Dedifferentiated amniotic fluid mesenchymal stem cell (primary cell): ENCODE results near the gene HEATR9.

Source experiments
- DNase-seq: peaks from one replicate; pipeline ENCODE4 v3.0.0-alpha.2; 2016; ENCODE audit errors: extremely low spot score

Gene HEATR9

DNA sequence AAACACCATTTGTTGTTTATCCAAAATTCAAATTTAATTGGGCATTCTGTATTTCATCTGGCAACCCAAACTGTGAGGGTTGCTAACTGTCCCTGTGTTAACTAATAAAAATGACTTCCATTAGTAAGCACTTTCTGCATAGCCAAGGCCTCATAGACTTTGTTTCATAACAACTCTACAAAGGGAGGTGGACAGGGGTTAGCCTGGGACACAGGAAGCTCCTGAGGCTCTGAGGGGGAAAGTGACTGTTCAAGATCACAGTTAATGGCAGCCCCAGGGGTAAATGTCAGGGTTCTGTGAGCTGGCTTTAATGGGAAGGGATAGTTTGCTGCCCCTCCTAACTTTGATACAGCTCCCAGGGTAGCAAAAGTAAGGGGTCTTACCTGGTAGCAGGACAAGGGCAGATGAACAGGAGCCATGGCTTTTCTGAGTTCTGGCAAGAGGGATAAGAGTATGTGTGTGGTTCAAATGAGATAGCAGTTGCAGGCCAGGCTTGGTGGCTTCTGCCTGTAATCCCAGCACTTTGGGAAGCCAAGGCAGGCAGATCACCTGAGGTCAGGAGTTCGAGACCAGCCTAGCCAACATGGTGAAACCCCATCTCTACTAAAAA is 2.2 kb downstream of the HEATR9 start:
- DNase-seq = no peak

DNA sequence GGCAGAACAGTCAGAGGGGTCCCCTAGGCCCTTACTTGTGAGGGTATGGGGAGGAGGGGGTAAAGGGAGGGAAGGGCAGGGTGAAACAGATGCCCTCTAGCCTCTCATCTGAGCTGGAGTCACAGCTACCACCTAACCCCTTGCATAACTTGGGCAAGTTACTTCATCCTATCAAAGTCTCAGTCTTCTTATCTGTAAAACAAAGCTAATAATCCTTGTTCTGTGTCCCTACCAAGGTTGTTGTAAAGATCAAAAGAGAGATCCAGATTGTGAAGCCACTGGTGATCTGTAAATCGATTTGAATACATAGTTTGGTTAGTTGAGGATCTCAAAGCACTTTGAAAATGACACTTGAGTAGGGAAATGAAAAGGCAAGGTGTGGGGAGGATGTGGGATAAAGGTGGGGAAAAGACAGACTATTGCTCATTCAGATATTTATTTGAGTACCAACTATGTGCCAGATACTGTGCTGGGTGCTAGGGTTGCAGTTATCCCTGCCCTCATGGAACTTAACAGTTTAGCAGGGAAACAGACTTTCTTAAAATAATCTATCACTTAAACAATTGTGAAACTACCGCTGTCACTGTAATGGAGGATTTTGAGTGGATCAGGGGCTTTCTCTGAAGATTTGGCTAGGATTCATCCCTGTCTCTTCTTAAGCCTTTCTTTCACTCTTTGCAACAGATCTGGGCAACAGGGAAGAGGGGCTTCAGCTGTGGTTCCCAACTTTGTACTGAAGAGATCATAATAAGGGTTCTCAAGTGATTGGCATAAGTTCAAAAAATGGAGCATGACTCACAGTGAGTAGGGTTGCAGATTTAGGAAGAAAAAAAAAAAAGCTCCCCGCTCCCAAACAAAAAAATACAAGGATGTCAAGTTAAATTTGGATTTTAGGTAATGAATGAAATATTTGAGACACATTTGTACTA is 3.0 kb downstream of the HEATR9 start:
- peak; percentile 41 for DNase-seq

DNA sequence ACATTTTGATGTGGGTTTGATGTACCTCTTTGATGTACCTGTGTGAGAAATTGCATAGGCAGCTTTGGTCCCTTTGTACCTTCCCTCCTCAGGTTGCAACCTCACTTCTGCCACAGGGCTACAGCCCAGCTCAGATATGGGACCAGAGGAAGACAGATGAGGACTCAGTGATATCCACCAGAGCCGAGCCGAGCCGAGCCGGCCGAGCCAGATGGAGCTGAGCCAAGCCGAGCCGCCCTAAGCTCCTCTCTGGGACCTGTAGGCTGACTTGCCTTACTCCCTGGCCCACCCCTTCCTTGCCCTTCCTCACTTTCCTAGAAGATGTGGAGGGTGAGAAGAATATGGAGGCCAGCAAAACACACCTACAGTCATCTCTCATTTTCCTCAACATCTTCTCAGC is 3.8 kb downstream of the HEATR9 start:
- DNase-seq = no peak

DNA sequence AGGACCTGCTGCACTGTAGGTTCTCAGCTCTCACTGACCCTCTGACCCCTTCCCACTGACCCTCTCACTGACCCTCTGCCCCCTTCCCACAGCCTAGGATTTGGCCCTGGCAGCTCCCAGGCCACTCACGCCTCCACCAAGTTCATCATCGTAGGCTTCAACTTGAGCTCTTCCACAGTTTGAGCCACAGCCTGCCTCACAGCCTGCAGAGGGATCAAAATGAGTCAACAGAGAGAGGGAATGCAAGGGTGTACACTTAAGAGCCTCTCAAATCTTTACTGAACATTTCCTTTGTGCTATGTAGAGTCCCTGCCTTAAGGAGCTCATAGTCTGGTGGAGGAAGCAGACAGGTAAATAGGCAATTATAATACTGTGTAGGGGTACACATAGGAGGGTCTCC is 12.1 kb downstream of the HEATR9 start:
- DNase-seq = no peak

DNA sequence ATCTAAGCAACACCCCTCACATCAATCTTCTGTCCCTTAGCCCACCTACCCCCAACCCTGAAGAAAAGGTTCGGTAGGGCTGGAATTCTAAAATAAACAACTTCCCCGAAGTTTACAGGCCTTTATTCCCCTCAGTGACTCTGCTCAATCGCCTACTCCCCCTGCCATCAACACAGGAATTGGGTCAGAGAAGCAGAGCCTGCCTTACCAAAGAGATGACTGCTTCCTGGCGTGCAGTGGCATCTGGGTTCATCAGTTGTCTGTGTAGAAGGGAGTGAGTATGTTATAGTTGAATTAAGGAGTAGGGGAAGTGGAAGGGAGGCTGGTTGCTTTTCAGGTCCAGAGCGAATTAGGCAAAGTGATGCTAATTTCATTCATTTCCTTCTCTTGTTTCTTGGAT is 12.7 kb downstream of the HEATR9 start:
- DNase-seq = no peak

DNA sequence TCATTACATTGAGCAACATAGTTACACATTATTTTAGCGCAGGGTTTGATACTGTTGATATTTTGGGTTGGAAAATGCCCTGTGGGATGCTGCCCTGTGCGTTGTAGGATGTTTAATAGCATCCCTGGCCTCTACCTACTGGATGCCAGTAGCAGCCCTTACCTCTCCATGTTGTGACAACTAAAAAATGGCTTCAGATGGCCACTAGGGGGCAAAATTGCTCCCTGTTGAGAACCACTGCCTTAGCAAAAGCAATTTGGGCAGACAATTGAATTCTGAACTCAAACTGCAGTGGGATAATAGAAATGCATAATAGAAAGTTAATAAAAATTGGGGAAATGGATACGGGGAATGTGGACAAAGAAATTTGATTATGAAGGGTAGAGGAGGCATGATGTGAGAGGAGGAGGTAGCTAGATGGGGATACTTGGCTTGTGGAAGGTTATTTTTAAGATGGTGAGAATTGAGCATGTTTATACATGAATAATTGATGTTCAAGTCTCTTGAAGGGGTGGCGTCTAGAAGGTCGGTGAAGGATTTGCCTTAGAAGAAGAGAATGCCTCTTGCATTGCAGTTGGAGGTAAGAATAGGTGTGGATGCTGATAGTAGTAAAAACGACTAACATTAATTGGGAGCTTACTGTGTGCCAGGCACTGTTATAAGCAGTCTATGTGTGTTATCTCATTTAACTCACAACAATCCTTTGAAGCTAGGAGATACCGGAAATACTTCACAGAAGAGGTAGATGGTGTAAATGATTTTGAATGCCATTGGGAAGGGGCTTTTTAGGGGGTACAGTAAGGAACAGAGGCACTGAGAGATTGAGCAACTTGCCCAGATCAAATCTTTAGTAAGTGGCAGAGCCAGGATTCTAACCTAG is 19.0 kb downstream of the HEATR9 start:
- DNase-seq = peak; percentile 25

DNA sequence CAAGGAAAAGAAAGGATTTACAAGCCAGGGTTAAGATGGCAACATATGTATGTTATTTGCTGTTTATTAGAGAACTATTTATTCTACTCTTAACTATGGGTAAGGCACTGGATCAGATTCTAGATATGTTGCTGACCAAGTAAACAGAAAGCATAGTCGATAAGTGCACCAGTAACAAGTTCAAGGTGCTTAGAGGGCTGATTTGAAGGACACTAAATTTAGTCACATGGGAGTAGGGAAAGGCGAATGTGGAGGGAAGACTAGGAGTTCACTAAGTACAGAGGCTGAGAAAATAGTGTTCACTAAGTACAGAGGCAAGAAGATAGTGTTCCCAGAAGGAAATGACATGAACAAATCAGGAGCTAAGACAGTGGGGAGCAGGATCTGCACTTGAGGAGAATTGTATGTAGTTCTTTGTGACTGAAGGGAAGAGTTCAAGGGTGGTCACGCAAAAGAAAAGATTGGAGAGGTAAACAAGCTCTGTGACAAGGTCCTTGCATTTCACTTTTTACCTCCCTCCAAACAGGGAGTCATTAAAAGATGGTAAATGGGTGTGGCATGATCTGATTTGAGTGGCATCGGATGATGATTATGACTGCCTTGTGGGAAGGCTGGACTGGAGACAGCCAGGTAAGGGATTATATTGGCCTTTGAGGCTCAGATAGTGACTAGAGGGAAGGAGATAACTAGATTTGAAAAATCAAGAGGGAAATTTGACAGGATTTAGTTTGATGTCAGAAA is 20.9 kb downstream of the HEATR9 start:
- DNase-seq = no peak

DNA sequence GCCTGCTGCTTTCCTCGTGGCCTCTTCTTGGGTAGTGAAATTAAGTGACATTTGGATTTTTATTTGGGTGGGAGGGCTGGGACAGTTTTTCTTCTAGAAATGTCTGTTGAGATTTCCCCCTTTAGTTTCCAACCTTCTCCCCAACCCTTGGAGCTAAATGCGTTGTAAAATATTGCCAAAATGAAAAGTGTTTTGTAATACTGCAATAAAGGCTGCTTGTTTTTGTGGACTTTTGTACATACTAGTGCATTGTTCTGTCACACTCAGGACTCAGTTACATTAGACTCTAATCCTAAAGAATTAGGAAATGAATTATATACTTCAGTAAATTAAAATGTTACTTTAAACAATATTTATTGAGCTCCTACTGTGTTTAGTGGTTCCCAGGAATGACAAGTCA is 21.7 kb downstream of the HEATR9 start:
- DNase-seq = no peak

DNA sequence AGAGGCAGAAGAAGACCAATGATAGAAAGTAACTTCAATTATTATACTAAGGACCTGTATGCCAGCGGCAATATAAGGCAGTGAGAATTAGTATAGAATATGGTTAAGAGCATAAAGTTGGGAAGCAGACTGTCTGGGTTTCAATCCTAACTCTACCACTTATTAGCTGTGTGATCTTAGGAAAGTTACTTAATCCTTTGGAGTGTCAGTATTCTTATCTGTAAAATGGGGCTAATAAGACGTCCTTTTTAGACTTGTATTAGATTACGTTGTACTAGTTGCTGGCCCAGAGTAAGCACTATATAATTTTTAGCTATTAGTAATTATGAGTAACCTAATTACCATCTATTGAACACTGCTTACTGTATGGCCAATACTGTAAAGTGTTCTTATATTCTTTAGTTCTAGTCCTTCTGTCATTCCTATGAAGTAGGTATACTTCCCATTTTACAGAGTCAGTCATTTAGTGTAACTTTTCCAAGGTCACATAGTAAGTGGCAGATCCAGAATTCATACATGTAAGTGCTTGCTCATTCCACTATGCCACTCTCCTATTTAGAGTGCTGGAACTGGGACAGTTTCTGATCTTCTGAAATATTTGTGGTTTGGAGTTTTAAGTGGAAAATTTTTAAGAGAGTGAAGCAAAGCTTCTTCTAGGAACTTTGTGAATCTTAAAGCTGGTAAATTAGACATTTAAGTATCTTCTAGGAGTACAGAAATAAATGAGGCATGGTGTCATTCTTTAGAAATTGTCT is 22.5 kb downstream of the HEATR9 start:
- DNase-seq = peak; percentile 54

DNA sequence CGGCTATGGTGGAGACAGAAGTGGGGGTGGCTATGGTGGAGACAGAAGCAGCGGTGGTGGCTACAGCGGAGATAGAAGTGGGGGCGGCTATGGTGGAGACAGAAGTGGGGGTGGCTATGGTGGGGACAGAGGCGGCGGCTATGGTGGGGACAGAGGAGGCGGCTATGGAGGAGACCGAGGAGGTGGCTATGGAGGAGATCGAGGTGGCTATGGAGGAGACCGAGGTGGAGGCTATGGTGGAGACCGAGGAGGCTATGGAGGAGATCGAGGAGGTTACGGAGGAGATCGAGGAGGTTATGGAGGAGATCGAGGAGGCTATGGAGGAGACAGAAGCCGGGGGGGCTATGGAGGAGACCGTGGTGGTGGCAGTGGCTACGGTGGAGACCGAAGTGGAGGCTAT is 24.1 kb downstream of the HEATR9 start:
- DNase-seq = no peak

DNA sequence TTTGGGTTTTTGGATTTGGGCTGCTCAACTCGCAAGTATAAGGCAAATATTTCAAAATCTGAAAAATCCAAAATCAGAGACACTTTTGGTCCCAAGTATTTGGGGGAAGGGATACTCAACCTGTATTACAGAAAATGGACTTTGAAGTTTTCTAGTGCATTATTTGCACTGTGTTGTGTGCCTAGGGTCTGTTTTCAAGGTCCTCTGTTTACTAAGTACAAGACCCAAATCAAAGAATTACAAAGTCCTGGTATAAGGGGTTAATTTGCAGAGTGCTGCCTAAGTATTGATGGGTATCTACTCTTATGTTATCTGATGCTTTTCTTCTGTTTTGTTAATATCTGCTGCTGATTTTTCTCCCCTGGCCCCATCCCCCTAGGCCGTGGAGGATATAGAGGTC is 25.0 kb downstream of the HEATR9 start:
- no peak for DNase-seq

DNA sequence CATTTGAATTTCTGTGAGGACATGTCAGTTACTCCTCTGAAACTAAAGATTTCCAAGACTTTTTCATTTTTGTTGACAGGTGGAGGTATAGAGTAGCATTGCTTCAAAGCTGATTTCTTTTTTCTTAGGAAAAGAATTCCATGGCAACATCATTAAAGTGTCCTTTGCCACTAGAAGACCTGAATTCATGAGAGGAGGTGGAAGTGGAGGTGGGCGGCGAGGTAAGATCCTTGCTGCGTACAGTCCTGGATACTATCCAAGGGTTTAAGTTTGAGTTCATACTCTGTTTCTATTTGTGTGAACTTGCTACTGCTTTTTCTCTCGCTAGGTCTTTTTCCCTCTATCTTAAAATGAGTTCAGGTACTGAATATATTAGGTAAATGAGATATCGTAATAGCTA is 26.5 kb downstream of the HEATR9 start:
- no peak for DNase-seq

DNA sequence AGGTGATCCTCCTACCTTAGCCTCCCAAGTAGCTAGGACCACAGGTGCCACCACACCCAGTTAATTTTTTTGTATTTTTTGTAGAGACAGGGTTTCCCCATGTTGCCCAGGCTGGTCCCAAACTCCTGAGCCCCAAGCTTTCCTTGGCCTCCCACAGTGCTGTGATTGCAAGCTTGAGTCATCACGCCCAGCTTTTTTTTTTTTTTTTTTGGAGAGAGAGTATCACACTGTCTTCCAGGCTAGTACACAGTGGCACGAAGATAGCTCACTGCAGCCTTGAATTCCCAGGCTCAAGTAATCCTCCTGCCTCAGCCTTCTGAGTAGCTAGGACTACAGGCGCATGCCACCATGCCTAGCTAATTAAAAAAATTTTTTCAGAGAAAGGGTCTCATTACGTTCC is 27.2 kb downstream of the HEATR9 start:
- DNase-seq = no peak

DNA sequence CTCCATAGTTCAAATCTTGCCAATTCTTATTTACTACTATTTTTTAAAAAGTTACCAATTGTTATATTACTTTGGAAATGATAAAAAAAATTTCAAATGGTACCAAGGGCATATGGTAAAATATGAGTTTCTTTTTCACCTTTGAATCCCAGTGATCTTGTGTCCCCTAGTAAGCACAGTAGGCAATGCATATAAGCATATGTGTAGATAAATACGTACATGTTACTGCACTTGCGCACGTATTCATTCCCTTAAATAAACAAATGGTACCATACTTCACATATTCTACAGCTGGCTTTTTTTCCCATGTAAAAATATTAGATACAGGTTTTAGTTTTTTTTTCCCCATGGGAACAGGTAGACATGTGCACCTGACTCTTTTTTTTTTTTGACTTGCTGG is 27.6 kb downstream of the HEATR9 start:
- no peak for DNase-seq

DNA sequence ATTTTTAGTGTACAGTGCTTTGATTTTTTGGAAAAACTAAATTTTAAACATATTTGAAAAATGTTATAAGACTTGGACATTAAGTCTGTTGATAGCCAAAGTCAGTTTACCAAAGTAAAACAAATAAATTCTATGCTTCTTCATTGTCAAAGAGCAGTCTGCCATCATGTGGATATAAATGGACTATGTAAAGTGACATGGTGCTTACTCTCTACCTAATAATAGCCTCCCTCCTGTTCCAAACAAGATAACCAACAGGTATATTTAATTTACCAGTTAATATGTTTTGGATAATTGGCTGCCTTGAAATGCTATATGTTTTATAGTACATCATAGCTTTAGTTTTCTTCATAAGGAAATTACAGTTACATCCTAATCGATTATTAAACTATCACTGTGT is 43.5 kb downstream of the HEATR9 start:
- DNase-seq = no peak

DNA sequence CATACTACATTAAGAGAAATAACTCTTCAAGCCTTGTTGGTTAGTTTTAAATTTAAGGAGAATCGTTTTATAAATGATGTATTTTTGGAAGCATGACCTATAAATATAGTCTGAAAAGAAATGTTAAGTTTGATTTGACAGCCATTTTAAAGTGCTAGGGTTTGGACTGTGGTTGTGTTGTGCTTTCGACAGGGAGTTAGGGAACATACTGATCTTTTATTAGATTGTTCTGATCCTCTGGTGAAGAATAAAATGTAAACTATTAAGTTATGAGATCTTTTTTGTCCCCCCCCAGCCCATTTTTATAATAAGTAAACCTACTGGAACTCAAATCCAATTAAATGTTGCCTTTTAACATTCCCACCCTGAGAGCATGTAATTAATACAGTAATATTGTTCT is 47.4 kb downstream of the HEATR9 start:
- DNase-seq = no peak

DNA sequence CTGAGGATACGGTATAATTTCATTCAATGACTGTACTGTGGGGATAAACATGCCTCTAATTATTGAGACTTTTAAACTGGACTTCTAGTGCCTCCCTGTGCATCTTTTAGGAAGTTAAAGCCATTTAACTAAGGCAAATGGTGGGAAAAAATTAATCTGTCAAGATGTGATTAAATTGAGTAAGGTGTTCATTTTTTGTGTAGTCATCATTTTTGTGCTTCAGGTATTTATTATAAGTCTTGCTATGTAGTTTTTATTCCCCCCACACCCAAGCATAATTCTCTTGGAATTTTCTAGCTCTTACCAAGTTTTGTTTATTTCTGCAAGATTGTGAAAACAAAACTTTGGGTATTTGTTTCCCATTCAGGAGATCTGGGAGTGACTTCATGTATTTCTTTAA is 49.2 kb downstream of the HEATR9 start:
- DNase-seq = no peak

DNA sequence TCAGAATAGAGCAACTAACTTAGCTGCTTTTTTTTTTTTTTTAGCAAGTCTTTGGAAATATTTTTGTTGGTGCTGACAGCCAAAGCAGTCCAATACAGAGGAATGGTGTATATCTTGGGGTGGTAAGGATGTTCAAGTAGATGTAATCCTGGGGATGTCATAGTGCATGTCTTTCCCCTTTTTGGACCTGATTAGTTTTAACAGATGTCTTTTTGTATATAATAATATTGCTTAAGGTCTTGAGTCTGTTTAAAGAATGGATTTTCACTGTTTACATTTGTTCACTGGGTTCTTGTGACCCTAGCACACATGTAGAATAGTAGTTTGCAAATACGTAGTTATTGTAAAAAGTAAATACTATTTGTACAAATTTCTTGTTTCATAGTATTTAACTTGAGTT is 51.5 kb downstream of the HEATR9 start:
- no peak for DNase-seq

DNA sequence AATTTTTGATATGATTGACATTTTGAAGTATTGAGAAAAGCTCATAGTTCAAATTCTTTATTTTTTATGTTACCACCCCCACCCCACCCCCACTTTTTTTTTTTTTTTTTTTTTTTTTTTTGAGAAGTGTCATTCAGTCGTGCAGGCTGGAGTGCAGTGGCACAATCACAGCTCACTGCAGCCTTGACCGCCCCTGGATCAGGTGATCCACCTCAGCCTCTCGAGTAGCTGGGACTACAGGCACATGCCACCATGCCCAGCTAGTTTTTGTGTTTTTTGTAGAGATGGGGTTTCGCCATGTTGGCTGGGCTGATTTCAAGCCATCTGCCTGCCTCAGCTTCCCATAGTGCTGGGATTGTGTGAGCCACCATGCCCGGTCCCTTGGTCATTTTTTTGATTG is 52.0 kb downstream of the HEATR9 start:
- DNase-seq = no peak

DNA sequence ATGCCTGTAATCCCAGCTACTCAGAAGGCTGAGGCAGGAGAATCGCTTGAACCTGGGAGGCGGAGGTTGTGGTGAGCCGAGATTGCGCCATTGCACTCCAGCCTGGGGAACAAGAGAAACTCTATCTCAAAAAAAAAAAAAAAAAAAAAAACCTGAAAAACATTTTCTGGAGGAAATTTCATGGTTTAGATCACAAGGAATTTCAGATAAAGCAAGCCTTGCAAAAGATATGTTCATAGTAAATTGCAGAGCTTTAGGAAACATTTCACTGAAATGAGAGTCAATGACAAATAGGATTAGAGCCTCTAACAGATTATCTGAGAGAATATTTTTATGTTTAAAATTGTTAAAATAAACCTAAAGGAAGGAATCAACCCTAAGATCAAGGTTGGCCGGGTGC is 56.2 kb downstream of the HEATR9 start:
- DNase-seq = no peak

DNA sequence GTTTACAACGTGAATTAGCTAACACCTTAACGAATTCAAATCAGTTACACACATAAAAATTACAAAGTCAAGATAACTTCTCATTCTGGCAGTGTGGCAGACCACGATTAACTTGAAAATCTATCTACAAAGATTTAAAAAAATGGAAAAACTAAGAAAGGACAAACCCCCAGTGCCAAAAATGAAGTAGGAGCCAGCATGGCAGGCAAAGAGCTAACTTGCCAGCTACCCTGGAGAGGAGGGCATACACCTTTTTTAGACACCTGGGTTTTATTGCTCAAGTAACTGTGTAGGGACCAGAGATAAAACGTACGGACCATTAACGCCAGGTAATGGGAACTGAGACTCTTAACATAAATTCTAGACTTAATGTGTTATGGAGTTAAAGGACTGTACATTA is 56.9 kb downstream of the HEATR9 start:
- no peak for DNase-seq
